ENCODE results near the gene BAZ2A.
"Not testable (repeated sequence)": the region's sequence is repeated elsewhere in the genome, so short reads cannot be mapped to it uniquely, and the experiment has no call there.

Gene BAZ2A

DNA sequence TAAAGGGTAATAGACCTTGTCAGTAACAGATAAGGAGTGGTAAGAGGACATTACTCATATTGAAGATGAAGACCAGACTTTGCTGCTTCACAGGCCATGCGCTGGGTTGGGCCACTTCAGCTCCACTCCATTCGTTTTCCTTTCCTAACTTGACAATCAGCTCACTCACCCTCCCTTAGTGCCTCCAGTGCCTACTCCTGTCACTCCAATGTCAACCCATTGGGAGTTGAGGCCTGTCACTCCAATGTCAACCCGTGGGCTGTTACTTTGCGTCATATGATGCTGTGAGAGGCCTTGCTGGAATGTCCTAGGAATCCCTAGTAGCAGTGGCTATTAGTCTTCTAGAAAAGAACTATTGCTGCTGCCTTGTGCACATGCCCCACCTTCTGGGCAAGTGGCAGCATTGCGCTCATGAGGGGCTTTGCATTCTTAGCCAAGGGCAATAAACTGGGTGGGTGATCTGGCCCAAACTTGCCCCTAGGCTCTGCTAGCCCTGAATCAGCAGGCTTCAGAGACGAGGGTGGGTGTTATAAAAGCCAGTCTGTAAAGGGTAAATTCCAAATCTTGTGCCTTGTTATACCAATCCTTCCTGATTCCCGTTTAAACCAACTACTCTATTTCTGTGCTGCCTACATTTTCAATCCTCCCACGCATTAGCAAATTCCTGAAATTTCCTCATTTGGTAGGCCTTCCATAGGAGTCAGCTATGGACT lies 36.1 kb downstream of the BAZ2A start:
- DNase-seq, result no peak

DNA sequence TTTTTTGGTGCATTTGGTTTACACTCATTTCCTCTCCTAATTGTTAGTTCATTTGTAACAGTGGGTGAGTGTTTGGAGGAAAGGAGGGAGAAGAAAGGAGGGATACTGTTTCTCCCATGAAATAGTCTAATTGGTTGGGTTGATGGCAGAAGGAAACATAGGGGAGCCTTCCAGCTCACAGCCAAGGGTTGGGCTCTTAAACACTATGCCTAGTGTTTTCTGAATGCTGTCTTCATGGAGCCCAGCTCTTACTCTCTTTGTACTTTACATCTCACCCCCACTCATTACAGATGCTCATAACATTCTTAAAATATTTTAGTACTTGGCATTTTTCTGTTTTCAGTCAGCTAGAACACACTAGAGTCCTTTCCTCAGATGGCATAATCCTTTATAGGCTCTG lies 38.2 kb downstream of the BAZ2A start:
- no peak for DNase-seq

DNA sequence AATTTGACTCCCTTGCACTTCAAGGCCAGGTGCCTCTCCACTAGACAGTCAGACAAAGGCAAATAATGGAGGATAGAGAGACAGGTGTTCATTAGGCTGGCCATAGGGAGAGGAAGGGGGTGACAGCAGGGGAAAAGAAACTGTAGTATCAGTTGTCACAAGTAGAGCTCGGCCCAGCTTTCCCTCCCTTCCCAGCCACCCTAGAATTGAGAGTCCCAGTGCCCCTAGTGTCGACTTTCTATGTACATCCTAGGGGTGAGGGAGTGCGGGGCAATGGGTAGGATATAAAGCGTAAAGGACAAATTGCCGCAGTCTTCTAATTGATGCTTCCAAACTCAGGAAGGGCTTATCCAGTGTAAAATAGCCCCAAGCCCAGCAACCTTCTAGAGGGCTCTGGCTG lies 39.0 kb downstream of the BAZ2A start:
- peak; percentile 73 for DNase-seq

DNA sequence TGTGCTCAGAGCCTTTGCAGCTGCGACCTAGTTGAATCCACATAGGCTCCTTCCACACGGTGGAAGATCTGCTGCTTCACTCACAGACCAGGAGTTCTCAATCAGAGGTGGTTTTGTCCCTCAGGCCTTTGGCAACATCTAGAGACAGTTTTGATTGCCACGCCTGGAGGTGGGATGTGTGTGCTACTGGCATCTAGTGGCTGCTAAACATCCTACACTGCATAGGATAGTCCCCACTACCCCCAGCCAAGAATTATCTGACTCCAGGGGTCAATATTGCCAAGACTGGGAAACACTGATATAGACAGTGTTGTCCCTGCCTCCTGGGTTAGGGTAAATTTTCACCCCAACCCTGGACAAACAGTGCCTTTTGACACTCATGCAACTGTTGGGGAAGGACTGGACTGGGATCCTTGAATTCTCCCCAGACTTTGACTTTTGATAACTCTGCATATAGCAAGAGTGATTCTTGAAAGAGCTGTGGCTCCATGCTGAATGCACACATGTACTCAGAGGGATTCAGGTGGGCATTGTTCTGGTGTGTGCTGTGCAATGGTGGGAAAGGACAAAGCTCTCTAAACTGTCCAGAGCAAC lies 39.8 kb downstream of the BAZ2A start:
- DNase-seq, result no peak

DNA sequence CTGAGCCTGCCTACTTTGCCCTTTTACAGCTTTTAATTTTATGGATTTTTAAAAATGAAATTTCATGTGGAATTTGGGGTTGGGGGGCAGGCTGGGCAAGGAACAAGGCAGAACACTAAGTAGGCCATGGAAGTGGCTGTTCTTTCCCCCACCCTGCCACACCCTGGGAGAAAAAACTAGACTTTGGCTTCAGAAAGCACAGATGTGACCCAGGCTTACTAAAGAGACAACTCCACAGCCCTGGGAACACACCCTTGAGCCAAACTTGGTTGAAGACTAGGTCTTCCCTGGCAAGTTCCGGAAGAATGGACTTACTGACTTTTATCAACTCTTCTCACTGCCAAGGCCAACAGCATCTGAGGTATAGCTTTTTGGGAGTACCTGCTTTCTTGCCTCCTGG lies 40.3 kb downstream of the BAZ2A start:
- no peak for DNase-seq

DNA sequence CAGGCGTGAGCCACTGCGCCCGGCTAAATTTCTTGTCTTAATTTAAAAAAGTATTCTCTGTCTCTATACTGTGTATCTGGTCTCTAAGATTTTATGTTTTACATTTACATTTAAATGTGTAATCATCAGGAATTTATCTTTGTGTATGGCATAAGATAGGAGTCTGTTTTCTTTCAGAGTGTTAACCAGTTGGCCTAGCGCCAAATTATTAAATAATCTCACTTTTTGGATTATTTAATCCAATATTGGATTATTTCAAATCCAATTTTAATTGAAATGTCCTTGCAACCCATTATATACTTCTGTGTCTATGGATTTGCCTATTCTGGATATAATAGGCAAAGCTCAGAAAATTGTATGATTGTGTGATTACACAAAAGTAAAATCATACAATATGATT lies 45.0 kb downstream of the BAZ2A start:
- no peak for DNase-seq

DNA sequence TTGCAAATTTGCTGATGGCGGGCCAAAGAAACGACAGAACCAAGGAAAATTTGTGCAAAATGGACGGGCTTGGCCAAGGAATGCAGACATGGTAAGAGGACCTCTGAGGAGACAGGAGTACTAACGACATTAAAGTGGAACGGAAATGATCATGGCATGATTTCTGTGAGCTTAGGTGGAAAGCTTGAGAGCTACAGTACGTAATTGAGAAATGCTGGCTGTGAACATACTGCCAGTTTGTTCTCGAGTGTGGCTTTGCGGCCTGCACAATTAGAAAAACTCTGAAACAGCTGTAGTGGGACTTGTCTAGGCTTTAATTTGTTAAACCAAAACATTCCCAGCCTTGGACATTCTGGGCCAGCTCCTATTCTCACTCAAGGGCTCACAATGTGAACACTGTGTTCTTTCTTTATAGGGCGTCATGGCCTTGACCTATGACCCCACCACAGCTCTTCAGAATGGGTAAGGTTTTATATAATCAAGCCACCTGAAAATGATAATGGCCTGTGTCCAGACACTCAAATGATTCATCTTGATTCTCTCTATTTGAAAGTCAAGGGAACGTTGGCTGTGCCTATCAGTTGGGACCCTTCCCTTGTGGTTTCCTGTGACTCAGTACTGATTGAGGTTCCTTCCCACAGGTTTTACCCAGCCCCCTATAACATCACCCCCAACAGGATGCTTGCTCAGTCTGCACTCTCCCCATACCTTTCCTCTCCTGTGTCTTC lies 48.5 kb downstream of the BAZ2A start:
- DNase-seq, result no peak

DNA sequence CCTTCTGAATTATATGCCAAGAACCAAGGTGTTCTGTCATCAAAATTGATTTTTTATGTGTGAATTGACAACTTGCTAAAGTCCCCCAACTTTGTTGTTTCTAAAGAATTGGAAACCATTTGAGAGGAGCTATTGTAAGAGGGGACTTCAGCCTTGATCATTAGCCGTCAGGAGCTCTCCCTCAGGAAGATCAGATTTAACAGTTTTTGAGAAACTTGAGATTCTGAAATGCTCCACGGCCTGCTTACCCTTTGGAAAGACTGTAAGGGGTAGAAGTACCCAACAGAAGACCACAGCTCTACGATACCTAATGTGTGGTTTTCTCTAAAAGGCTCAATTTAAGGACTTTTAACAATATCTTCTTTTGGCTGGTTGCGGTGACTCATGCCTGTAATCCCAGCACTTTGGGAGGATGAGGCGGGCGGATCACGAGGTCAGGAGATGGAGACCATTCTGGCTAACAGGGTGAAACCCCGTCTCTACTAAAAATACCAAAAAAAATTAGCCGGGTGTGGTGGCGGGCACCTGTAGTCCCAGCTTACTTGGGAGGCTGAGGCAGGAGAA lies 51.1 kb downstream of the BAZ2A start:
- no peak for DNase-seq

DNA sequence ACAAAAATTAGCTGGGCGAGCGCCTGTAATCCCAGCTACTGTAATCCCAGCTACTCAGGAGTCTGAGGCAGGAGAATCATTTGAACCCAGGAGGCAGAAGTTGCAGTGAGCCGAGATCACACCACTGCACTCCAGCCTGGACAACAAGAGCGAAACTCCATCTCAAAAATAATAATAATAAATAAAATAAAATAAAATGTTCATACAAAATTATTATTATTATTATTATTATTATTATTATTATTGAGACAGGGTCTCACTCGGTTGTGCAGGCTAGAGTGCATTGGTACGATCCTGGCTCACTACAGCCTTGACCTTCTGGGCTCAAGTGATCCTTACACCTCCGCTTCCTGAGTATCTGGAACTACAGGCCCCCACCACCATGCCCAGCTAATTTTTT lies 52.9 kb downstream of the BAZ2A start:
- DNase-seq, result not testable (repeated sequence)

DNA sequence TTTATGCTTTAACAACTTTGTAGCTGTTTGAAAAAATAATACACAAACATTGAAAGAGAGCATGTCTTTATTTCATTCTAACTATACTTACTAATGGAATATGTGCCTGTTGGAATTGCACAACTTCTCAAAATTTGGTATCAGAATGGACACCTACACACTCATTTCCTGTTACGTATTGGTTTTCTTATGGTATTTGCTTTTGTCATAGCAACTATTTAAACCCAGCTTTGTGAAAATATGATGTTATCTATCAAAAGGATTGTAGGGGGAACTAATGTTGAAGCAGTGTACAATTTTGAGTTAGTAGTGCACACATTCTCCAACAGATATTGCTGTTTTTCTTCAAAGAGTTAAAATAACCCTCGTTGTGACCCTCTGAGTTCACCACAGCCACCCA lies 55.9 kb downstream of the BAZ2A start:
- no peak for DNase-seq

DNA sequence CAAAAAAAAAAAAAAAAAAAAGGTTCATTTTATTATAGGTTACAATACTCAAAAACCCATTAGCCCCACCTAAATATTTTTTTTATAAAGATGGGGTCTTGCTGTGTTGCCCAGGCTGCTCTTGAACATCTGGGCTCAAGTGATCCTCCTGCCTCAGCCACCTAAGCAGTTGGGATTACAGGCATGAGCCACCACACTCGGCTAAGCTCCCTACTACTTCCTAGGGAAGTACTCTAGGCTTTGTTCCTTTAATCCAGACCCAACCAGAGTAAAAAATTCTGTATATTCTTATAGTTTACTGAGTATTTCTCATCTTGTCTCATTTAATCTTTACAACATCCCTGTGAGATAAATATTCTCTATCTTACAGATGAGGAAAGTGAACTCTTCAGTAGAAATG lies 57.8 kb downstream of the BAZ2A start:
- DNase-seq, result no peak

DNA sequence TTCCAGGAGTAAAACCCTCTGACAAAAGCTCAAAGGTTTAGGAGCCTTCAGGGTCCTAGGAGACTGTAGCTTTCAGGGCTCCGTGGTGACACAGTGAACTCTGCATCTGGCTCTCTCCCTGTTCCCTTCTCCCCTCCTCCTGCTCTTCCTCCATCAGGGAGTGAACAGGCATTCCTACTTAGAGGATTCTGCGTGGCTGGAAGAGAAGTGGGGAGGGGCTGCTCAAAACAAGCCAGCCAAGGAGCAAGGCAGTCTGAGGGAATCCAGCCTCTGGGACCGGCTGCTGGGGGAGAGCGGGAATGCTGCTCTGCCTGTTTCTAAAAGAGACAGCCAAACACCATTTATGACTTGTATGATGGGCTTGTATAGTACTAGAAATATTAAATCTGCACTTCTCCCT lies 59.0 kb downstream of the BAZ2A start:
- no peak for DNase-seq

DNA sequence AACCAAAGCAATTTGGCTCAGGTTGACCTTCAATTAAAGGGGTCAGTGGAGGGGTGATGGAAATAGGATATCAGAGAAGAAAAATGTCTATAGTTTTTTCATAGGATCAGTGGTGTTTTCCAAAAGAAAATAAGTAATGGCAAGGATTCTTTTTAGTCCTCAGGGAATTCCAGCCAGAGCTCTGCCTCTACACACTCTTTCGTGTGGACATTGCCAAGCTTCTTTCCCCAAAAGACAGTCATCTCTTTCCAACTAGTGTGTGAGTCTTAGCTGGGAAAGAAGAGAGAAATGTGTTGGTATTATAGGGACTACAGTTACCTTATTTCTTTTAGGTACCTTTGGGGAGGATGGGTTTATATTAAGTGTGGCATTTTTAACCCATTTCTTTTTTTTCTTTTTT lies 62.0 kb downstream of the BAZ2A start:
- no peak for DNase-seq

DNA sequence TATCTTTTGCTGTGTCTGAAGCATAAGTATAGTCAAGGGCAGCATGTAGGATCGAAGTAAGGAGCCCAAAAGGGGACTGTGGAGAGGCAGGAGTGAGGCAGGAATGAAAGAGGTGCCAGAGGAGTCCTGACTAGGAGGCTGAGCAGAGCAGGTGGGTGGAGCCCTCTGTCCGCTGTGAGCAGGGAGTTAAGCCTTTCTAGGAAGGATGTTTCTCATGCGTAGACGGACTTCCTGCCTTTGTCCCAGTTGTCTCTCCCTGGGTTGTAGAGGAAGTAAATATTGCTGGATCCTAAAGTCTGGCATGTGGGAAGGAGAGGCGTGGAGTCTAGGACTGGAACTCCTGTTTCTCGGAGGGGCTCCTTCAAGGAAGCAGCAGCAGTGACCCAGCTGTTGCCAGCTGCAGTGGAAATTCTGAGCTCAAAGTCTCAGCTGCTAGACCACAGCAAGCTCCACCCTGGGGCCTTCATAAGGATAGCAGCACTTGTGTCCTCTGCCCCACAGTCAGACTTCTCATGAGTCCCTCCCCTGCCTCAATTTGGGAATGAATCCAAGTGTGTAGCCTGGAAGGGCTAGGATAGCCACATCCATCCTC lies 64.5 kb downstream of the BAZ2A start:
- peak; percentile 39 for DNase-seq

DNA sequence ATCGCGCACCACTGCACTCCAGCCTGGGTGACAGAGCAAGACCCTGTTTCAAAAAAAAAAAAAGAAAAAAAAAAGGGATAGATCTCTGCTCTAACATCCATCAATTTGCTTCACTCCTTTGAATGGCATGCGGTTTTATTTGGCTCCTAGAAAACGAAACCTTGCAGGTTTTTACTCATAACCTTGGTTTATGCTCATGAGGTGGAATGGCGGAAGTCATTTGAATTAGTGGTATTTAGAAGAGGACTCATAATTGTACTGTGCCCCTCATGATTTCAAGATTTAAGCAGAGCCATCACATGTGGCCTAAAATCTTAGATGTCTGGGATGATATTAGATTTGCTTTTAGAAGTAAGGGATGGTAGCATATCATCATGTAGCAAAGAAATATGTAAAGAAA lies 79.1 kb downstream of the BAZ2A start:
- no peak for DNase-seq

DNA sequence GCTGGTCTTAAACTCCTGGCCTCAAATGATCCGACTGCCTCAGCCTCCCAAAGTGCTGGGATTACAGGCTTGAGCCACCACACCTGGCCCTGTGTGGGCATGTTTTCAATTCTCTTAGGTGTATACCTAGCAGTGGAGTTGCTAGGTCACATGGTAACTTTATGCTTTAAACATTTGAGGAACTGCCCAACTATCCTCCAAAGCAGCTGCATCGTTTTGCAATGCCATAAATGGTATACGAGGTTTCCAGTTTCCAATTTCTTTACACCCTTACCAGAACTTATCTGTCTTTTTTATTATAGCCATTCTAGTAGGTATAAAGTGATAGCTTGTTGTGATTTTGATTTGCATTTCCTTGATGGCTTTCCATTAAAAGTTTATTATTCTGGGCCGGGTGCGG lies 83.4 kb downstream of the BAZ2A start:
- no peak for DNase-seq

Measured in DMS153 (cell line).